Psoas muscle (tissue), 8 donors: ENCODE measurements around the gene LRRC37A. TPM values are rescaled to one million over a fixed set of nuclear protein-coding genes. Genes with fewer than 3 reads are reported as not detected.
"Not testable (repeated sequence)": the region's sequence is repeated elsewhere in the genome, so short reads cannot be mapped to it uniquely, and the experiment has no call there.

Source experiments
- ATAC-seq, 4 donors: fragments of 200-7000 bp; cut with Tn5 transposase; one replicate each; pipeline ENCODE4 v1.9.1; 2020; ENCODE audit warnings: moderate library complexity in 3 of 4, mild to moderate bottlenecking in 2 of 4
- DNase-seq, 2 donors: peaks; one replicate each; pipeline ENCODE4 v3.0.0-alpha.2; 2020
- H3K27ac ChIP-seq: fragments of 200-600 bp; one replicate; pipeline ENCODE4 v1.8.0; 2022
- H3K27me3 ChIP-seq, 3 donors: fragments of 200-600 bp in 1 of 3; one replicate each; pipeline versions ENCODE4 v1.6.1 to v1.8.0; 2013 to 2022; ENCODE audit warnings: low read length in 2 of 3, mild to moderate bottlenecking in 2 of 3, moderate library complexity in 1 of 3; ENCODE audit not compliant: insufficient read depth in 3 of 3
- H3K36me3 ChIP-seq, 2 donors: fragments of 200-600 bp in 1 of 2; one replicate each; pipeline versions ENCODE4 v1.6.1 to v1.8.0; 2013 to 2022; ENCODE audit warnings: low read depth in 1 of 2, mild to moderate bottlenecking in 1 of 2, moderate library complexity in 1 of 2; ENCODE audit not compliant: insufficient read depth in 1 of 2
- H3K4me1 ChIP-seq: fragments of 200-600 bp; one replicate; pipeline ENCODE4 v1.8.0; 2022
- H3K4me3 ChIP-seq: fragments of 200-600 bp; one replicate; pipeline ENCODE4 v1.8.0; 2022; ENCODE audit warnings: mild to moderate bottlenecking
- H3K9me3 ChIP-seq: fragments of 200-600 bp; one replicate; pipeline ENCODE4 v1.8.0; 2022
- CTCF ChIP-seq: fragments of 200-600 bp; IDR thresholded peaks from one replicate; pipeline ENCODE4 v1.8.0; 2022; ENCODE audit warnings: antibody characterized with exemption
- WGBS, 3 donors: extraction: QIAGEN DNeasy Blood & Tissue Kit; methylation state at CpG; one replicate each; pipeline versions ENCODE4 v1.1.6 to v1.1.7; 2013; 5-methylcytosine and 5-hydroxymethylcytosine counted together
- intact Hi-C, 2 donors: fragments of 100-400 bp; cut with DNase I; formaldehyde crosslinking; loops; one replicate each; pipeline versions ENCODE4 v1.11.0 to v1.14.2; 2022
- polyA plus RNA-seq, 3 donors: library from polyadenylated mRNA; stranded (reverse); fragments of 200-250 nt; gene quantifications; one replicate each; pipeline ENCODE4 v1.2.3, GENCODE V29; 2013
- total RNA-seq, 4 donors: library from RNA; stranded (reverse); fragmentation: NEBNext Ultra II Directional in 2 of 4; extraction: Animal tissue kit (Norgen Biotek cat#: 25700) in 2 of 4; gene quantifications; one replicate each; pipeline versions ENCODE4 v1.2.1 to v1.2.4, GENCODE V29; 2021 to 2023
- donor health status: healthy with polysubstance abuse.
- donor health status: DM: no; HTN: no; CAD: no; lungs with moderate emphysema.
- donor health status: Bipolar disorder and iron deficiency.
- donor health status: healthy.
- donor health status: DM: yes; HTN: yes; CAD: no.
- donor health status: DM: no; HTN: no; CAD: no.
- donor health status: DM: no; HTN: no; CAD: no.
- donor health status: DM: yes; HTN: yes; CAD: no.

LRRC37A gene
- total and polyA plus RNA-seq, 7 donors: 0.17 to 3.0 (median 0.84) TPM

DNA sequence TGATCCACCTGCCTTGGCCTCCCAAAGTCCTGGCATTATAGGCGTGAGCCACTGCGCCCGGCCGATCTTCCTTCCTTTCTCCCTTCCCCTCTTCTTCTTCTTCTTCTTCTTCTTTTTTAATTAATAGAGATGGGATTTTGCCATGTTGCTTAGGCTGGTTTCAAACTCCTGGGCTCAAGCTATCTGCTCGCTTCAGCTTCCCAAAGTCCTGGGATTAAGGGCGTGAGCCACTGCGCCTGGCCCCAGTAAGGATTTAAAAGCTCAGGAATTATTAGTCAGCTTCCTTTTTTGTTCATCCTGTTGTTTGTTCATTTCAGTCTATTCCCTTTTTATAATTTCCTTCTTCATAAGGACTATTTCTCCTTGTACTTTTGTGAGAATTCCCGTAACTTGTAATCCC is 32.7 kb upstream of the LRRC37A start:
- Histone ChIP-seq H3K9me3 (no peaks in the 10 kb centered on the region), H3K4me1 (peaks cover 5% of the 10 kb centered on the region), H3K27ac (no peak overlapping the region), H3K36me3 (no peaks in the 10 kb centered on the region), H3K27me3 (no peaks in the 10 kb centered on the region), H3K4me3 (no peak overlapping the region)
- no peak for TF ChIP-seq CTCF
- intact Hi-C loops: no loop called here
- ATAC-seq: no peak
- WGBS, 3 donors: 93 to 97% (median 94%) methylated on average over 8 of the region's 8 CpGs
- no peak for DNase-seq

DNA sequence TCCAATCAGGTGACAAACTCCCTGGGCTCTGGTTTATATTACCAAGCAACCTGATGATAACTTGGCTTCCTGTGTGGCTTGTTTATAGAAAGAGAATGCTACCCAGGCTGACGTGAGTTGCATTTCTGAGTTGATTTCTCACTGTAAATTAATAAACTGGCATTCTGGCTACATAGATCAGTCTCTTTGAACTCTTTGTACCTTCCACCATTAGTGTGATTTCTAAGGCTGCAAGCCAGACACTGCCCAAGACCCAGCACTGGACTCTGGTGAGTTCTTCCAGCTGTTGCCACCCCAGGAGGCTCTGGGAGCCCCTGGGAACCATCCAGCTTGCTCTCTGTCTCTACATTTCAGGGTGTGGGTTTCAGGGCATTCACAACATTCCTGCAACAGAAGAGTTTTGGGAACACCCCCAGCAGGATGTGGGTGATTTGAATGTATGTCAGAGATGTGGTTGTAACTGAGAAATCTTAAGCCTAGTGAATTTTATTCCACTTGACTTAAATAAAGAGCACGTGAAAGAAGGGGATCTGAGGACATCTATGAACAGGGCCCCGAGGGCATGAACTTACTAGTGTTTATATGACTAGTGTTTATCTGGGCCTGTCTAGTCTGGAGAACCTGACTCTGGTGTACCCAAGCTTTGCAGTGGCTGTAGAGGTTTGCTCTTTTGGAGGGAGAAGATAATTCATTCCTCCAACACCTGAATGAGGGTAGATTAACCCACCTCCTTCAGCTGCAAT is 30.3 kb upstream of the LRRC37A start:
- DNase-seq: no peak
- peaks cover 8% of the 10 kb centered on the region for H3K4me1 ChIP-seq
- ATAC-seq: peak in 1 of 4 donors; percentile 31
- 33 to 53% (median 33%) methylated on average over 3 of the region's 3 CpGs for WGBS, 3 donors
- peak overlapping the region; percentile 52 for H3K27ac ChIP-seq
- no peaks in the 10 kb centered on the region for H3K36me3 ChIP-seq
- TF ChIP-seq CTCF: no peak
- H3K4me3 ChIP-seq: no peak overlapping the region
- no peaks in the 10 kb centered on the region for H3K27me3 ChIP-seq
- intact Hi-C loops: no loop called here
- H3K9me3 ChIP-seq: no peaks in the 10 kb centered on the region

GRCh38 chr17:46266063-46266655 is 28.8 kb upstream of the LRRC37A start:
- WGBS, 3 donors: 13 to 20% (median 13%) methylated on average over 21 of the region's 21 CpGs
- peak in 3 of 4 donors; percentile 3 to 10 (median 8) for ATAC-seq
- DNase-seq: peak in 1 of 2 donors; percentile 64
- H3K36me3 ChIP-seq, H3K4me1 ChIP-seq, H3K9me3 ChIP-seq, intact Hi-C loops, H3K27me3 ChIP-seq: not testable (repeated sequence)
- H3K27ac ChIP-seq: peak overlapping the region; percentile 94
- H3K4me3 ChIP-seq: peak overlapping the region; percentile 92

DNA sequence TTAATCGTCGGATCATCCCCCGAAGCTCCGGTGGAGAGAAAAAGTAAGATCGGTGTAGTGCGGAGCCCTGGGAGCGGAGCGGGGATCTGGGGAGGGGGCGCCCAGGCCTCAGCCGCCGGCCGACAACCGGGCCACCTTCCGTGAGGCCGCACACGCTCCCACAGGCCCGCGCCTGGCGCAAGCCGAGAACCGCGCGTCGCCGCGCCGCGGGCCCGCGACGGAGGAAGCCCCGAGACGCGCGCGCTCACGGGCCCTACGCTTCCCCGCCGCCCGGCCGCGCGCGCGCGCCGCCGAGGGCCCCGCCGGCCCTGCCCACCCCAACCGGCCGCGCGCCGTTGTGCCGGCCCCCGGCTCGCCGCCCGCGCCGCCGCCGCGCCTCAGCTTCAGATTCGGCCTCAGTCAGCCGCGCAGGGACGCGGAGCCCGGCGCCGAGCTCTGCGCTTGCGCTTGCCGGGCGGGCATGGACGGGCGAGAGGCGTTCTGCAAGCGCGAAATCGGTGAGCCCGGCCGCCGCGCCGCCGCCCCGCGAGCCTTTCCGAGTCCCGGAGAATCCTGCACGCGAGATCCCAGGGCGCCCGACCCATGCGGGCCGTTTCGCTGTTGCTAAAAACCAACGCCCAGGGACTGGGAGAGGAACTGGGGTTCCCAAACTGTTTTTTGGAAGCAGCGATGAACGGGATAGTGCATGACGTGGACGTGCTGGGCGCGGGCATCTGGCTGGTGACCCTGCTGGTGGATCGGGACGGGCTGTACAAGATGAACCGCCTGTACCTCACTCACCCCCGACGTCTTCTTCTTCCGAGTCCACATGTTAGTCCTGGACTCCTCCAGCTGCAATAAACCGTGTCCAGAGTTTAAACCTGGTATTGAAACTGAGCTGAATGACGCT is 28.0 kb upstream of the LRRC37A start:
- H3K27me3 ChIP-seq: no peaks in the 10 kb centered on the region
- 0% methylated on average over 53 to 116 of the region's 116 CpGs for WGBS, 3 donors
- peak overlapping the region; percentile 92 for H3K4me3 ChIP-seq
- H3K4me1 ChIP-seq: peaks cover 8% of the 10 kb centered on the region
- H3K9me3 ChIP-seq: no peaks in the 10 kb centered on the region
- H3K36me3 ChIP-seq: no peaks in the 10 kb centered on the region
- H3K27ac ChIP-seq: peak overlapping the region; percentile 94
- DNase-seq (peak; percentile 91 to 96), ATAC-seq (peak; percentile 87 to 92 (median 90))
- TF ChIP-seq CTCF: no peak
- intact Hi-C loops: no loop called here

GRCh38 chr17:46270032-46270431 is 24.9 kb upstream of the LRRC37A start:
- no peaks in the 10 kb centered on the region for H3K27me3 ChIP-seq
- no peak for TF ChIP-seq CTCF
- intact Hi-C loops: loop anchor here in 1 of 2 donors (10.0 kb wide), 1 partner anchor 695 kb away; no protein-coding TSS in a partner anchor
- H3K9me3 ChIP-seq: no peaks in the 10 kb centered on the region
- ATAC-seq (no peak), DNase-seq (no peak)
- H3K27ac ChIP-seq: no peak overlapping the region
- WGBS, 3 donors: 33 to 39% (median 35%) methylated on average over 5 of the region's 5 CpGs
- no peak overlapping the region for H3K4me3 ChIP-seq
- no peaks in the 10 kb centered on the region for H3K36me3 ChIP-seq
- peaks cover 8% of the 10 kb centered on the region for H3K4me1 ChIP-seq
